SHP77 (cell line): ENCODE data around the gene SPTBN2.
A peak's percentile ranks its signal among the peaks of the same experiment; 100 is the strongest.
"Not testable (repeated sequence)": the region's sequence is repeated elsewhere in the genome, so short reads cannot be mapped to it uniquely, and the experiment has no call there.

Experiments
- DNase-seq, 2 experiments: peaks; one replicate each; lab custom pipeline; 2025; lab: John Stamatoyannopoulos, UW

Gene SPTBN2

DNA sequence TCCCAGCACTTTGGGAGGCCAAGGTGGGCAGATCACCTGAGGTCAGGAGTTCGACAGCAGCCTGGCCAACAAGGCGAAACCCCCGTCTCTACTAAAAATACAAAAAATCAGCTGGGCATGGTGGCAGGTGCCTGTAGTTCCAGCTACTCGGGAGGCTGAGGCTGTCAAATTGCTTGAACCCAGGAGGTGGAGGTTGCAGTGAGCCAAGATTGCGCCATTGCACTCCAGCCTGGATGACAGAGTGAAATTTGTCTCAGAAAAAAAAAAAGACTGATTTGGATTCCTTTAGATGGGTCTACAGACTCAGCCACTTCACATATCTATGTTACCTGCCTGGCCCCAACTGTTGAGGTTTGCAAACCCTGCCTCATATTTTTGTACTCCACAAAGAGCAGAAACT lies 4.8 kb downstream of the SPTBN2 start:
- not testable (repeated sequence) for DNase-seq

DNA sequence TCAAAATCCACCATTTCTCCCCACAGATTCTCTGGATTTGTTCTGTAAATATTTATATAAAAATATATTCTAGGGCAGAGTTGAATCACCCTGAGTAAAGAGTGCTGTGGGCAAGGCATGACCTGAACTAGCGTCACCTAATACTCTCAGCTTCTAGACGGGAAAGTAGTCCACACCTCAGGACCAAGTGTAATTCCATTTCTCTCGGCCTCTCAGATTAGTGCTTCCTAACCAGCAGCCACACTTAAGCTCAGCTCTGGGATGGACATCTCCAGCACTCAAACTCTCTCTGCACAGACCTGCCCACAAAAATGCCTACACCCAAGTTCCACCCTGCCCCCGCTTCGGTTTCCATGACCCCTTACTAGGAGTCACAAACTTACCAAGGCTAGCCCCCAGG lies 5.3 kb downstream of the SPTBN2 start:
- DNase-seq = no peak

DNA sequence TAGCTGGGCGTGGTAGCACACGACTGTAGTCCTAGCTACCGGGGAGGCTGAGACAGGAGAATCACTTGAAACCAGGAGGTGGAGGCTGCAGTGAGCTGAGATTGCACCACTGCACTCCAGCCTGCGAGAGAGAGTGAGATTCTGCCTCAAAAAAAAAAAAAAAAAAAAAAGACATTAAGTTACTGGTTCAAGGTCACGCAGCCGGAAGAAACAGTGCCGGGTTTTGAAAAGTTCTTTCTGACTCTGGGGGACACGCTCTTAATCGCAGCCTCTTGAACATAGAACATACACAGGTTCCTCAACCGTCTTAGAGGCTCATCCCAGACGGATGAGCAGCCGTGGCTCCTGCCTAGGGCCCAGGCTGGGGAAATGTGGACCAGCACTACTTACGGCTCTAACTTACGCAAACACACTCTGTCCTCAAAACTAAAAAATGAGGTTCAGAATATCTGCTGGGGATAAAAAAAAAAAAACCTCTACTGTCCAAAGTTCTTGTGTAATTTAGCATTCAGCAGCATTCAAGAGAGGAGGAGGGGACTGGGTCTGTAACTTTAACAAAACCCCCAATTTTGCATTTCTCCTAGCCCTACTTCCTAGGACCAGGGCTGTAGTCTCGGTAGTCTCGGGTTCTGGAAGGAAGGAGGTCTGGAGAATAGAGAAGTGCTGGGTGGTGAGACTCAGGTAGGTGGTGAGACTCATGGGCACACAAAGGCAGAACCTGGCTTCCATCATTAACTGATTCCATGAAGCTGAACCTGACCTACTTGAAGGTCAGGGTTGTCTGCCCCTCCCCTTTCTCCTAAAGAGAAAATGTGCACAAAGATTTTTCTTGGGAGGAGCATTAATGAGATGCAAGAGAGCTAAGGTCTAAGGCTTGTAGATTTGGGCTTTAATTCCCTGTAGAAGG lies 6.0 kb downstream of the SPTBN2 start:
- DNase-seq = no peak

DNA sequence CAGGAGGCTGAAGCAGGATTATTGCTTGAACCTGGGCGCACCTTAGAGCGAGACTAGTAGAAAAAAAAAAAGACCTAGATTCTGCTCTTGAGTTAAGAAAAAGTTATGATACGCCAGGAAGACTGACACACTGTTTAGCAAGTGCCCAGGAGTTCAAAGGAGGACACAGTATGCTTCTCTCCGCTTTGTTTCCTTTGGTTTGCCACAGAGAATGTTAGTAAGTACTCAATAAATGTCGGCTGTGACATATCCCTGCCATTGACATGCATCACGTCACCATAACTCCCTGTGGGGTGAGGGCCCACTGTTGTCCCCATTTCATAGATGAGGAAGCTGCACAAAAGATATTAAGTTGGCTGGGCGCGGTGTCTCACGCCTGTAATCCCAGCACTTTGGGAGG lies 7.1 kb downstream of the SPTBN2 start:
- DNase-seq = no peak

DNA sequence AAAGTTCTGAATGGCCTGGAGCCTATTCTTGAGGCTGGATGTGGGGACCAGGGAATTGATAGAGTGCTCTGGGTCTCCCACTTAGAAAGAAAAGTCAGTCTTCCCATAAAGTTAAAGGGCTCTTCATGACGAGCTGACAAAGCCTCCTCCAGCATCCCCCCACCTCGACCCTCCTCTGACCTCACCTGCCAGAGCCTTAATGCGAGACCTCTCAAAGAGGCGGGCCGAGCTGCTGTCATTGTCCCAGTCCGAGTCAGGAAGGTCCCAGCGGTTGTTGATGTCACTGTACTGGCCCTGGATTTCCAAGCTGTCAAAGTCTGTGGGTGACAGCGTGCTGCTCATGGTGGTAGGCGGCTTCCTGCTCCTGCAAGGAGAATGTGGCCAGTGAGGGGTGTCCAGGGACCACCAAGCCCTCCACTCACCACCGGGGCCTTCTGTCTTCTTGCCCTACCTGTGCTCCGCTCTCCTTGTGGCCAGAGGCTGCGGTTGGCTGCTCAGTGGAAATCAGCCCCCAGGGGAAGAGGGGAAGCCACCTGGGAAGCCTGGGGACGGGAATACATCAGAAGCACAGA lies 8.0 kb downstream of the SPTBN2 start:
- DNase-seq = no peak

DNA sequence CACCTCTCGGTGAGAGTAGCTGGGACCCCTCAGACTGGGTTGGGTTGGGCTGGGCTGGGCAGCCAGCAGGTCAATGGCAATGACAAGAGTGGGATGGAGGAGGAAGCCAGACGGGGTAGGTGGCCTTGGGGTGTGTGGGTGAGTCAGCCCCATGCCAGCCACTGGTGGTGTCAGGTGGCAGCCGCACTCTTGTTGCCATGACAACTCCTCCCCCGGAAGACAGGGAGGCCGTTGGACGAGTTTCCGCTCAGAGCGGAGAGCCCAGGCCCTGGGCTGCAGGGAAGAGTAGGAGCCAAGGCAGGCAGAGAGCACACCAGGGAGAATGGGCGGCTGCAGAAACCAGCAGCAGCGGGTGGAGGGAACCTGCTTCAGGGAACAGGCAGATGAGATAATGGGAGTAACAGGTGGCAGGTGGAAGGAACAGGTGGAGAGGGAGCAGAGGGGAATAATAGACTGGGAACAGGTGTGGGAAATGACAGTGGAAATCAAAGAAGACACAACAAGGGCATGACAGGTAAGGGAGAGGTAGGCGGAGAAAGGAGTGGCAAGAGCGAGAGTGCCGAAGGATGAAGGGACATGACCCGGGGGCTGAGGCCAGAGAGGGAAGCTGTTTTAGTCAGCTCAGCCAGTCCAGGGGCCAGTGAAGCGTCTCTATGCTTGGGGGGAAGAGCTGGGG lies 8.7 kb downstream of the SPTBN2 start:
- peak; percentile 81 to 92 for DNase-seq

DNA sequence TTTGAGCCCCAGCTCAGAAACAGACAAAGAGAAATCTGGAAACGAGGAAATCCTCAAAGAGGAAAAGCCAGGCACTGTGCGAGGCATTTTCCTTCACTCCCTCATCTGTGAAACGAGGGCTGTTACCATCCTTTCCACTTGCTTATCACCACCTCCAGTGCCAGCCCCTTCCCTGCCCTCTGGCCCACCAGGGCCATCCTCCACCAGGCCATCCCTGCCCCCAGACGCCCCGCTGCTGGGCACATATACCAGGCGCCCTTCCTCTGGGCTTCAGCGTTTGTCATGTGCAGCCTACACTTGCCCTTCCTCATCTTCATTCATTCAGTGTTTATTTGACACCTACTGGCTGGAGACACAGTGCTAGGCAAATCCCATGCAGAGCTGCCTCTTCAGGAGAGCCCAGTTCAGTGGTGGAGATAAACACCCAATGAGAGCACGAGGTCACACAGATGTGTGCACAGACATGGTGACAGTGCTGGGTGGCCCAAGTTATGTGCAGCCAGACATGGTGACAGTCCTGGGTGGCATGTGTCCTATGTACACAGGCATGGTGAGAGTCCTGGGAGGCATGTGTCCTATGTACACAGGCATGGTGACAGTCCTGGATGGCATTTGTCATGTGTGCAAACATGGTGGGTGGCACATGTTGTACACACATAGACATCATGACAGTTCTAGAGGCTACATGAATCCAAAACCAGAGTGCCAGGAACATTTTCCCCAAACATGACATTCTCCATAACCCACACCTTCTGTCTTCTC lies 9.7 kb downstream of the SPTBN2 start:
- no peak for DNase-seq

DNA sequence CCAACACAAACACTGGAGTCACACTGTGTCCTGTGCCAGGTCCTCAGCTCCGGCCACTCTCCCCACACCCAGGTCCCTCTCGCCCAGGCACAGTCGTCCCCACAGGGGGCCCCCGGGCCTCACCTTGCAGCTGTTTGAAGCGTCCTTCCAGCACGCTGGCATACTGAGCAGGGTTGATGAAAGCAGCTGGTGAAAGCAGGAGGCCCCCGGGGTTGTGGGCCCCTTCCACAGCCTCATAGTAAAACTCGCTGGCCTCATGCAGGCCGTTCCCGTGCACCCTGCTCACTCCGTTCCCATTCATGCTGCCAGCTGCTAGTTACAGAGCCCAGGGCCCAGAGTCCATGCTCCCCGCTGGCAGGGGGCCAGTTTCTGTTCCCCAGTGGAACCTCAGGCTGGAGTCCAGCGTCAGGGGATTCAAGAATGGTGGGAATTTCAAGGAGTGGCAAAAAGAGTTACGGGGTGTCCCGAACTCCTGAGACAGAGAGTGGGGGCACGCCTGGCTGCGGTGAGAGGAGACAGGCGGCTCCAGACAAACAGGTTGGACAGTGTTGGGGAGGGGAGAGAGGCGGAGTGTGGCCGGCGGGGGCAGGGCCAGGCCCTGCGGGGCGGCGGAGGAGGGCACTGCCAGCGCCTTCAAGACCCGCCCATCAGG lies 10.6 kb downstream of the SPTBN2 start:
- DNase-seq = no peak

DNA sequence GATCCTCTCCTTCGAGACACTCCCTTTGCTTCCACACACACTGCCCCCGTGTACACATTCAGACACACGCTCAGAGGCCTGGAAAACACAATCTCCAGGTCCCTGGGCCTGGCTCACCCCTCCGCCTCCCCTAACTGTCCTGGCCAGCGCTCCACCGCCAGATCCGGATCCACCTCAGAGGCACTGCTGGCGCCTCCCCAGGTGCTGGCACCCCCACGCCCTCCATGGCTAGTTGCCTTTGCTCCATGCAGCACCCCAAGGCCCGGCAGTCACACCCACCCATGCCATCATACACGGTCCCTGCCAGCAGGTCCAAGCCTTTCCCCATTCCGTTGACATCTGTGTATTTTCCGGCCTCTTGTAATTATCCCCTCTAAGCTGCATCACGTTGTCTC lies 11.1 kb downstream of the SPTBN2 start:
- no peak for DNase-seq

DNA sequence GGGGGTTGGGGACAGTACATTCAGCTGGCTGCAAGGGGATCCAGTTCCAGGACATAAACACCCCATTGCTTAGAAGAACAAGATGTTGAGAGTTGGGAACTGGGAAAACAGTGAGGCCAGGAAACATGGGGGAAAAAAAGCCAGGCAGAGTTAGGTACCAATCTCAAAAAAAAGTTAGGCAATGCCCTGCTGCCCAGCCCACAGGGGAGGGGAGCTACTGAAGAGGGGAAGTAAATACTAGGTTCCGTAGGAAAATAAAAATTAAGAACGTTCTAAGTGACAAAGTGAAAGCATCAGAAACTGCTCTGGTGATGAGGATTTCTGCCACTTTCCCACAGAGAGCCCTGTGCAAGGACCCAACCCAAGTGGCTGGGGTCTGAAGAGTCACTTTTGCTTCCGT lies 12.0 kb downstream of the SPTBN2 start:
- DNase-seq = no peak

DNA sequence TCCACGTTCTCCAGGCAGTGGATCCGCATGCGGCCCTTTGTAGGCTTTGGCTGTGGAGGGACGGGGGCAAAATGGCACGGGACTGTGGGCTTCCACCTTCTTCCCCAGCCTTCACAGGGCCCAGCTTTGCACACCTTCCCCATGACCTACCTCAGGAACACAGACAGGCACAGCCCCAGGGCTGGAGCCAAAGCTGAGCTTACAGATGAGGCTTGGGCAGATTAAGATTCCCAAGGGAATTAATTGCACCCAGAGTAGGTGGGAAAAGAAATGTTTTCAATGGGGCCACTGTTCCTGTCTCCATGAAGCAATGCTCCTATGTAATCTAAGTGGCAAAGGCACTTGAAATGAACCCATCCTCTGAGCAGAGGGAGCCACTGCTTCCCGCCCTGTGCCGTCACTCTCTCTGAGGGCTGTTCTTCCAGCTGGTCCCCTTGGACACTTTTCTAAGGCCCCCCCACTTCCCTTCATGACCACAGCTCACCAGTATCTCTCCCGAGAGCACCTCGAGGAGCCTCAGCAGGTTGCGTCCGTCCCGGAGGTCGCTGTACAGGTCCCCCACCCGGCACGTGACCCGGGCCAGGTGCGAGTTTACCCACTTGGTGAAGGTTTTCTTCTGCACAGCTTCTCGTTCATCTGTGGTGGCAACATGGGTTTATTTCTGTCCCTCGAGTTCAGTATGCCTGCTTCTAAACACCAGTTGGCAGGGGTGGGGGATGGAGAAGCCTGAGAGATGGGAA lies 13.5 kb downstream of the SPTBN2 start:
- no peak for DNase-seq

DNA sequence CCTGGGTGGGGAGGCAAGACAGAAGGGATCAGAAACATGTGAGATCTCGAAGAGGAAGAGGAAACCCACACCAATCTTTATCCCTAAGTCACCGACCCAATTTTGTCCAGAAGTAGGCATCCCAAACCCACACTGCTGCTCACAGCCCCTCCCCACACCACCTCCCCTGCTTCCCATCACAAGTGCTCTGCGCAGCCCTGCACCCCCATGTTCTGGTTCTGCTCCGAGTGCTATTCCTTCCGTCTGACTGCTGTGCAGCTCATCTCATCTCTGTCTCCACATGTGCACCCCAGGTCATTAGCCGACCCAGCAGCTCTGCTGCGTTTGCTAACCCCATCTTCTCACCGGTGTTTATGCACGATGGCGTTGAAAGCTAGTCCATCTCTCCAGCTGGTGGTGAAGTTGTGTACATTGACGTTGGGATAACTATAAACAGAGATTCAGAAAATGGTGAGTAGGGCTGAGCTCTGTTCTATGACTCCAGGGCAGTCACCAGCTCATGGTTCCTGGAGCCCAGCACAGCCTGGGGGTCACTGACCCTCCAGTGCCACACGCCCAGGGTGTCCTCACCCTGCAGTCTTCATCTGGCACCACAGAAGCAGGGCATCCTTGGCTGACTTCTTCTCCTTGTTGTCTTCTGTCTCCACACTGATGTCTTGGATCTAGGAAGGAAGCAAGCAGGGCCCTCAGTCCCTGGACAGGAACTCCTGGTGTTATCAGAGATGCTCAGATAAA lies 15.1 kb downstream of the SPTBN2 start:
- no peak for DNase-seq

DNA sequence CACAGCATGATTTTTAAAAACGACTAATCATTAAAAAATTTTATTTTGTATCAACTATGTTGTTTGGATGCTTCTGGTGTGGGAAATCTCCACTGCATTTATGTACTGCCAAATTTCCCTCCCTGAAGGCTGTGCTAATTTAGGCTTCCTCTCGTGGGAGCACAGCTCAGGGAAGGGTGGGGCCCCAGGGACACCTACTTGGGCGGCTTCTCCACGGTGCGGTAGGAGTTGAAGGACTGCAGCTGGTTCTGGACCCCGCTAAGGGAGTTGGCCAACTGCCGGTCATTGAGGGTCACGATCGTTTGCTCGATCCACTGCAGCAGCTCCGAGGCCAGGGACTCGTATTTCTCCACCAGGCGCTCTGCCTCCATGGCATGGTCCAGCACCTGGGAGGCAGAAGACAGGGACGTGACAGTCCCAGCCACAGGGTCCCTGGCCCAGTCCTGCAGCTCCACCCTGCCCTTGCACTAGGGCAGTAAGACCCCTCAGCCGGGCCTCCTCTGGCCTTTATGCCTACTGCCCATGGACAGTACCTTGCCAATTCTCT lies 18.6 kb downstream of the SPTBN2 start:
- DNase-seq = no peak

DNA sequence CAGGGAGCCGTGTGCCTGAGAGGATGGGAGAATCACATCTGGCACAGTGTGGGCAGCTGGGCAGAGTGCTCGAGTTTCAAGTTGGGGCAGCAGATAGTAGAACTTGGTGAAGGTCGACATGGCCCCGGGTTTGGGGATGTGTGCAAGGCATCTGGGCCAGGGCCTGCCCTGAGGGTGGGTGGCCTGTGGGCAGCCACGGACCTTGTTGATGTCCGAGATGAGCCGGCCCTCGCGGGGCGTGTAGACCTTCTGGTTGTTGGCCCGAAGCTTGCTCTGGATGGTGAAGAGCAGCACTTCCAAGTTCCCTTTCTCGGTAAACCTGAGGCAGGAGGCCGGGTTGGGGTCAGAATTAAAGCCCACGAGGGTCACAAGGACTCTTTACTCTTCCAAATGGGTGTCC lies 20.3 kb downstream of the SPTBN2 start:
- no peak for DNase-seq

DNA sequence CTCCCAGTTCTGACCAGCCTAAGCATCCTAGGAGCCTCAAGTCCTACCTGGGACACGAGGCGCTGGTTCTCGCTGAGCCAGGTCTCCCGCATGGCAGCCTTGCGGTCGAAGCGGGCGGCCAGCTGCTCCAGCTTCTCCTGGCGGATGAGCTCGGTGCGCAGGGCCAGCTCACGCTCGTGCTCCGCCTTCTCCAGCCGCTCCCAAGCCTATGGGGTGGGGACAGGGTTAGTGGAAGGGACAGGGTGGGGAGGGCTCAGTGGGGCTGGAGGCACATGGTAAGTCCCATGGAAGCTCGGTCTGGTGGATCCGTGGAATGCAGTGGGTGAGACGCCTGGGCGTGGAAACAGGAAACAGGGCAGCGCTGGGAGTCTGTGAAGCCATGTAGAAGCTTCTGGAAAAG lies 20.9 kb downstream of the SPTBN2 start:
- no peak for DNase-seq

DNA sequence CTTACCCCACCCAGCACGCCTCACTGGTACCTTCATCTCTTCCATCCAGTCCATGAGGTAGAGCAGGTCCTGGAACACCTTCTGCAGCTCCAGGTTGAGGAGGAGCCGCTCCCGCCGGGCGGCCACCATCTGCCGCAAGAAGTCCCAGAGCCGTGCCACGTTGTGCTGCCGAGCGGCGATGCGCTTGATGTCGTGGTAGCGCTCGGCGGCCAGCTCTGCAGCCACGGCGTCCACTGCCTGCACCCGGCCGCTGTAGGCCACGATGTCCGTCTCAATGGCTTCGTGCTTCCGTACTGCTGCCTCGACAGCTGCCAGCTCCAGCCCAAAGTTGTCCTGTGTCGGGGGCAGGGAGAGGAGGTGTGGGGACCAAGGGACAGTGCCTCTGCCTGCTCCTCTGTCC lies 21.5 kb downstream of the SPTBN2 start:
- DNase-seq = no peak

DNA sequence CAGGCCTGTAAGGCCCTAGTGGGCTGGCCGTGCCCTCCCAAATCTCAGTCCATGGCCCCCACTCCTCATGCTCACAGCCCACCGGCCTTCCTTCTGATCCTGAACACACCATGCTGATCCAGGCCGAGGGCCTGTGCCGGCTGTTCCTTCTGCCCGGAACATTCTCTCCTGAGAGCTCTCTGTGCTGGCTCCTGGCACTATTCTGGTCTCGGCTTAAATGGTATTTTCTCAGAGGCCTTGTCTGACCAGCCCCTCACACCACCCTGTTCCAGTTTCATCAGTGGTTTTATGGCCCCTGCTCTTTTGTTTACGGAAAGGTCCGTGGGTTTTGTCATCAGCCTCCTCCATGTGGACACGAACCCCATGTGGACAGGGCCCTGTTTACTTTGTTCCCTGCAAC lies 22.0 kb downstream of the SPTBN2 start:
- DNase-seq = no peak

DNA sequence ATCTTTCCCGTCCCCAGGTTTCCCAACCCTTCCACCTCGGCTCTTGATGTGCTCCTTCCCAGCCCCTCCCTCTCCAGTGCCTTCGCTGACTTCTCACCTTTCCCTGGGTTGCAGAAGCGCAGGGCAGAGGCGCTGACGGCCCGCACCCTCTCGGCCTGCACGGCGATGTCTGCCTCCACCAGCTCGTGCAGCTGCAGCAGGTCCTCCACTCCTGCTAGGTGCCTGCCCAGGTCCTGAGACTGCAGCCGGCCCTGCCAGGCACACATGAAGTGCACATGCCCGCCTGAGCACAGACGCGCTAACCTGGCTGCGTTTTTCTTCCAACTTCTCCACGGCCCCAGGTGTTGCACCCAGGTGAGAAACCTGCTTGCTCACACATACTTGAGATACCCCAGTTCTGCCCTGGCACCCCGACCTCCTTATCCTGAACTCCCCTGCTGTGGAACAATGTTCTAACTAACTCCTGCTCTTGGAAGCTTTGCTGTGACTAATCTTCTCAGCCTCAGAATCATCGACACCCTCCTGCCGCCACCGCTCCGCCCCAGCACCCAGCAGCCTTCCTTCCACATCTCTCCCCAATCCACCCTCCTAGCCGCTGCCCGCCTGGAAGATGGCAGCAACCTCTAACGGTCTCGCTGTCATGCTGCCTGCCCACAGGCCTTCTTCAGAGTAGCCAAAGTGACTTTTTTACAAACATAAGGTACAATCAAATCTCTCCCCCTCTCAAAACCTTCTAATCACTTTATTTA lies 23.3 kb downstream of the SPTBN2 start:
- no peak for DNase-seq

DNA sequence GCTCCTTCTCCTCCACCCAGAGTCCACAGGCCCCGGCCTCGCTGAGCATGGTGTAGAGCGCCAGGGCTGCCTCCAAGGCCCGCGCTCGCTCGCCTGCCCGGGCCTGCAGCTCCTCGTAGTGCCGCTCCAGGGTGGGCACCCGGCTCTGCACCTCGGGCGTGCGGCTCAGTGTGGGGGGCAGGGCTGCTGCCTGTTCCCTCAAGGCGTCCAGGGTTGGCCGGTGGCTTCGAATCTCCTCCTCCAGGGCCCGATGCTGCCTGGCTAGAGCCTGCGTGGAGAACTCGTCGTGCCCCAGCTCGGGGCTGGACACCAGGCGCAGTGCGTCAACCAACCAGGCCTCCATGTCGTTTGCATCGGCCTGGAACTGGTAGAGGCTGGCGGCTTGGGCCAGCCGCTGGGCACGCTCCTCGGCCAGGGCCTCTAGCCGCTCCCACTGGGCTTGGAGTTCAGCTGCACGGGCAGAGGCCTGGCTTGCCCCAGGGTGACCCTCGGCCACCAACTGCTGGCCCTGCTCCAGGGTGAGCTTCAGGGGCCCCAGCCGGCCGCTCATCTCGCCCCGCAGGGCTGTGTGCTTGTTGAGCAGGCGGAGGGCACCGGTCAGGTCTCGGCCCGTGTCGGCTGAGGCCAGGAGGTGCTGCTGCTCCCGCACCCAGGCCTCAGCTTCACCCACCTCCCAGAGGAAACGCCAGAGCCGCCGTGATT lies 24.2 kb downstream of the SPTBN2 start:
- DNase-seq = no peak
